ENCODE results near the gene ERCC2. TPM values are rescaled to one million over a fixed set of nuclear protein-coding genes. Genes with fewer than 3 reads are reported as not detected.

Gene ERCC2
- total and polyA plus RNA-seq, 7 donors = 4.2 to 12.9 (median 9.7) TPM

GRCh38 chr19:45348367-45349125 lies 21.8 kb downstream of the ERCC2 start:
- Histone ChIP-seq H3K9me3 (no peaks in the 10 kb centered on the region), H3K27me3 (peaks cover 7 to 38% (median 38%) of the 10 kb centered on the region in 3 donors), H3K27ac (no peak overlapping the region), H3K4me1 (peaks cover 0 to 6% (median 0%) of the 10 kb centered on the region in 4 donors), H3K36me3 (peaks cover 0 to 24% (median 0%) of the 10 kb centered on the region in 4 donors), H3K4me3 (no peak overlapping the region)
- 72 to 82% methylated on average over 23 of the region's 23 CpGs for WGBS, 2 donors
- no peak for DNase-seq
- no peak for TF ChIP-seq POLR2AphosphoS5 (IDR thresholded peaks at IDR 0.05)
- TF ChIP-seq EP300 (IDR thresholded peaks at IDR 0.05) = no peak
- no peak for TF ChIP-seq CTCF (IDR thresholded peaks at IDR 0.05)
- TF ChIP-seq POLR2A (IDR thresholded peaks at IDR 0.05) = no peak
- intact Hi-C loops (cut with DNase I) = no loop called here

- 65 to 78% methylated on average over 25 of the region's 25 CpGs for WGBS, 2 donors
- no peak overlapping the region for H3K27ac ChIP-seq
- H3K36me3 ChIP-seq = peaks cover 0 to 17% (median 0%) of the 10 kb centered on the region in 4 donors
- H3K4me3 ChIP-seq = no peak overlapping the region
- peaks cover 0 to 6% (median 0%) of the 10 kb centered on the region in 4 donors for H3K4me1 ChIP-seq
- DNase-seq = no peak
- TF ChIP-seq EP300 (IDR thresholded peaks at IDR 0.05) (no peak), POLR2A (IDR thresholded peaks at IDR 0.05) (no peak), POLR2AphosphoS5 (IDR thresholded peaks at IDR 0.05) (no peak), CTCF (IDR thresholded peaks at IDR 0.05) (no peak)
- intact Hi-C loops (cut with DNase I) = no loop called here
- no peaks in the 10 kb centered on the region for H3K9me3 ChIP-seq
- peaks cover 7 to 38% (median 38%) of the 10 kb centered on the region in 3 donors for H3K27me3 ChIP-seq
Measured at GRCh38 chr19:45347570-45348366, 22.6 kb downstream of the ERCC2 start.

- Histone ChIP-seq H3K27ac (no peak overlapping the region), H3K4me3 (no peak overlapping the region), H3K9me3 (no peaks in the 10 kb centered on the region), H3K4me1 (peaks cover 0 to 6% (median 0%) of the 10 kb centered on the region in 4 donors), H3K36me3 (peaks cover 0 to 5% (median 0%) of the 10 kb centered on the region in 4 donors), H3K27me3 (peaks cover 7 to 45% (median 41%) of the 10 kb centered on the region in 3 donors)
- intact Hi-C loops (cut with DNase I) = no loop called here
- no peak for TF ChIP-seq CTCF (IDR thresholded peaks at IDR 0.05)
- no peak for TF ChIP-seq EP300 (IDR thresholded peaks at IDR 0.05)
- TF ChIP-seq POLR2A (IDR thresholded peaks at IDR 0.05) = no peak
- no peak for TF ChIP-seq POLR2AphosphoS5 (IDR thresholded peaks at IDR 0.05)
- 20 to 32% methylated on average over 27 of the region's 27 CpGs for WGBS, 2 donors
- no peak for DNase-seq
Measured at GRCh38 chr19:45346449-45346848, 23.9 kb downstream of the ERCC2 start.

GRCh38 chr19:45345506-45345860 lies 24.9 kb downstream of the ERCC2 start:
- DNase-seq = no peak
- Histone ChIP-seq H3K9me3 (no peaks in the 10 kb centered on the region), H3K27ac (no peak overlapping the region), H3K4me3 (no peak overlapping the region), H3K4me1 (peaks cover 0 to 11% (median 5%) of the 10 kb centered on the region in 4 donors), H3K36me3 (no peaks in the 10 kb centered on the region), H3K27me3 (peaks cover 16 to 54% (median 51%) of the 10 kb centered on the region in 3 donors)
- no peak for TF ChIP-seq POLR2A (IDR thresholded peaks at IDR 0.05)
- no peak for TF ChIP-seq POLR2AphosphoS5 (IDR thresholded peaks at IDR 0.05)
- TF ChIP-seq EP300 (IDR thresholded peaks at IDR 0.05) = no peak
- no peak for TF ChIP-seq CTCF (IDR thresholded peaks at IDR 0.05)
- WGBS, 2 donors = 62 to 78% methylated on average over 15 of the region's 15 CpGs
- intact Hi-C loops (cut with DNase I) = no loop called here
